Colonic mucosa (tissue), 4 donors: Measurements from ENCODE around the gene DTX3. TPM values are rescaled to one million over a fixed set of nuclear protein-coding genes. Genes with fewer than 3 reads are reported as not detected.
"Not testable (repeated sequence)": the region's sequence is repeated elsewhere in the genome, so short reads cannot be mapped to it uniquely, and the experiment has no call there.

Source experiments
- DNase-seq: peaks from one replicate; pipeline ENCODE4 v3.0.0-alpha.2; 2020
- H3K27ac ChIP-seq: fragments of 200-600 bp; one replicate; pipeline ENCODE4 v1.8.0; 2021
- H3K27me3 ChIP-seq: fragments of 200-600 bp; one replicate; pipeline ENCODE4 v1.8.0; 2021
- H3K36me3 ChIP-seq: fragments of 200-600 bp; one replicate; pipeline ENCODE4 v1.8.0; 2021
- H3K4me1 ChIP-seq: fragments of 200-600 bp; one replicate; pipeline ENCODE4 v1.8.0; 2021; ENCODE audit warnings: mild to moderate bottlenecking
- H3K4me3 ChIP-seq: fragments of 200-600 bp; one replicate; pipeline ENCODE4 v1.8.0; 2021
- H3K9ac ChIP-seq, 2 donors: one replicate each; pipeline ENCODE4 v1.7.0; 2013; ENCODE audit warnings: control low read depth in 2 of 2, low read depth in 2 of 2, low read length in 2 of 2
- H3K9me3 ChIP-seq: fragments of 200-600 bp; one replicate; pipeline ENCODE4 v1.8.0; 2021
- intact Hi-C: fragments of 100-400 bp; cut with DNase I; formaldehyde crosslinking; loops from one replicate; pipeline ENCODE4 v1.14.1; 2022
- total RNA-seq, 2 donors: library from RNA; stranded (reverse); fragmentation: NEBNext Ultra II Directional in 1 of 2; extraction: Animal tissue kit (Norgen Biotek cat#: 25700) in 1 of 2; gene quantifications; one replicate each; pipeline ENCODE4 v1.2.1, GENCODE V29; 2021
- TF ChIP-seq, protein P1 (sequence below): fragments of 200-600 bp; IDR thresholded peaks from one replicate; pipeline ENCODE4 v1.8.0; 2022; ENCODE audit warnings: antibody characterized with exemption, mild to moderate bottlenecking
- donor health status: healthy.
- donor health status: DM: no; HTN: no; CAD: no.
- donor health status: DM: no; HTN: no; CAD: no.

Gene DTX3
- 1 to 10 TPM; 3.4 to 7.4 TPM for total RNA-seq

DNA sequence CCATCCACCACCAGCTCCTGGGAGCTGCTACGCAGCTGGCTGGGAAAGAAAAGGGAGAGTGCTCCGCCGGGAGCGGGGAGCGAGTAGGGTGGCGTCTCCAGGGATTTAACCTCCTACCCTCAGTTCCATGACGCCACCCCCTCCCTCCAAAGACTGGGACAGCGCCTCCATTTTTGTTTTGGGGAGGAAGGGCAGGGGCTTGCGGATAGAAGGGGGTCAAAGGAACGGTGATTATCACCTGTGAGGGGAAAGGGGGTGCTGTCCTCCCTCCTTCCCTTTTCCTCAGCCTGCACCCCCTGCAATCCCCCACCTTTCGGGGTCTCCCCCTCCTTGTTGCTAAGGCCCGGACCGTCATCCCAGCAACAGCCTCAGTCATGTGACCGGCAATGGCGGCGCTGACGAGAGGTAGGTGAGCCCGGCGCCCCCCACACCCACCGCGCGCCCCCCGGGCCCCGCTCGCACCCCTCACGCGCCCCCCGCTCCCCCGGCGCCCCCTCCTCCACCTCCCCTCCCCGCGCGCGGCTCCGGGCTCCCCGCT lies at the start of gene DTX3:
TSS of gene DTX3 (plus strand) at position 371 of the 538 bp plus-strand sequence. CDS start 1,694 bp downstream, outside the sequence.
- intact Hi-C loops = no loop called here
- Histone ChIP-seq H3K9me3 (no peaks in the 10 kb centered on the region), H3K4me1 (no peaks in the 10 kb centered on the region), H3K36me3 (no peaks in the 10 kb centered on the region), H3K27me3 (no peaks in the 10 kb centered on the region), H3K4me3 (peak within 1 kb of the TSS; percentile 49), H3K27ac (peak within 1 kb of the TSS; percentile 61), H3K9ac (peak within 1 kb of the TSS; percentile 51 to 73)
- DNase-seq = peak; percentile 31
- TF ChIP-seq, protein P1, sequence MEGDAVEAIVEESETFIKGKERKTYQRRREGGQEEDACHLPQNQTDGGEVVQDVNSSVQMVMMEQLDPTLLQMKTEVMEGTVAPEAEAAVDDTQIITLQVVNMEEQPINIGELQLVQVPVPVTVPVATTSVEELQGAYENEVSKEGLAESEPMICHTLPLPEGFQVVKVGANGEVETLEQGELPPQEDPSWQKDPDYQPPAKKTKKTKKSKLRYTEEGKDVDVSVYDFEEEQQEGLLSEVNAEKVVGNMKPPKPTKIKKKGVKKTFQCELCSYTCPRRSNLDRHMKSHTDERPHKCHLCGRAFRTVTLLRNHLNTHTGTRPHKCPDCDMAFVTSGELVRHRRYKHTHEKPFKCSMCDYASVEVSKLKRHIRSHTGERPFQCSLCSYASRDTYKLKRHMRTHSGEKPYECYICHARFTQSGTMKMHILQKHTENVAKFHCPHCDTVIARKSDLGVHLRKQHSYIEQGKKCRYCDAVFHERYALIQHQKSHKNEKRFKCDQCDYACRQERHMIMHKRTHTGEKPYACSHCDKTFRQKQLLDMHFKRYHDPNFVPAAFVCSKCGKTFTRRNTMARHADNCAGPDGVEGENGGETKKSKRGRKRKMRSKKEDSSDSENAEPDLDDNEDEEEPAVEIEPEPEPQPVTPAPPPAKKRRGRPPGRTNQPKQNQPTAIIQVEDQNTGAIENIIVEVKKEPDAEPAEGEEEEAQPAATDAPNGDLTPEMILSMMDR = no peak

GRCh38 chr12:57554897-57555296 lies 49.7 kb upstream of the DTX3 start:
- DNase-seq = no peak
- intact Hi-C loops = no loop called here
- Histone ChIP-seq H3K36me3 (no peaks in the 10 kb centered on the region), H3K27me3 (peaks cover 2% of the 10 kb centered on the region), H3K9me3 (no peaks in the 10 kb centered on the region), H3K9ac (no peak overlapping the region), H3K4me3 (no peak overlapping the region), H3K27ac (no peak overlapping the region), H3K4me1 (no peaks in the 10 kb centered on the region)
- TF ChIP-seq, protein P1 = no peak

DNA sequence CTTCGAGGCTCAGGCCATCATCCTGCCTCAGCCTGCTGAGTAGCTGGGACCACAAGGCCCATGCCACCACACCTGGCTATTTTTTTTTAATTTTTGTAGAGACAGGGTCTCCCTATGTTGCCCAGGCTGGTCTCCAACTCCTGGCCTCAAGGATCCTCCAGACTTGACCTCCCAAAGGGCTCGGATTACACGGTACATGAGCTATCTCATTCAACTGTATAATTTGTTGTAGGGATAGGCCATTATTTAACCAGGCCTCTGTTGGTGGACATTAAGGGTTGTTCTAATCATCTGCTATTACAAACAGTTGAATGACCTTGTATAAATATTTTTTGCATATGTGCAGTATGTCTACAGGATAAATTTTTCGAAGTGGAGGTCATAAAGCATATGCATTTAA lies 45.8 kb upstream of the DTX3 start:
- H3K4me3 ChIP-seq = no peak overlapping the region
- H3K36me3 ChIP-seq = no peaks in the 10 kb centered on the region
- DNase-seq = no peak
- H3K9me3 ChIP-seq = no peaks in the 10 kb centered on the region
- no peak overlapping the region for H3K9ac ChIP-seq
- TF ChIP-seq, protein P1 = no peak
- no peaks in the 10 kb centered on the region for H3K27me3 ChIP-seq
- no peaks in the 10 kb centered on the region for H3K4me1 ChIP-seq
- intact Hi-C loops = no loop called here
- H3K27ac ChIP-seq = no peak overlapping the region

GRCh38 chr12:57560516-57560915 lies 44.1 kb upstream of the DTX3 start:
- no peak overlapping the region for H3K27ac ChIP-seq
- no peaks in the 10 kb centered on the region for H3K9me3 ChIP-seq
- H3K36me3 ChIP-seq = no peaks in the 10 kb centered on the region
- H3K27me3 ChIP-seq = no peaks in the 10 kb centered on the region
- H3K9ac ChIP-seq = no peak overlapping the region
- TF ChIP-seq, protein P1 = no peak
- no peak overlapping the region for H3K4me3 ChIP-seq
- intact Hi-C loops = no loop called here
- H3K4me1 ChIP-seq = no peaks in the 10 kb centered on the region
- DNase-seq = no peak

DNA sequence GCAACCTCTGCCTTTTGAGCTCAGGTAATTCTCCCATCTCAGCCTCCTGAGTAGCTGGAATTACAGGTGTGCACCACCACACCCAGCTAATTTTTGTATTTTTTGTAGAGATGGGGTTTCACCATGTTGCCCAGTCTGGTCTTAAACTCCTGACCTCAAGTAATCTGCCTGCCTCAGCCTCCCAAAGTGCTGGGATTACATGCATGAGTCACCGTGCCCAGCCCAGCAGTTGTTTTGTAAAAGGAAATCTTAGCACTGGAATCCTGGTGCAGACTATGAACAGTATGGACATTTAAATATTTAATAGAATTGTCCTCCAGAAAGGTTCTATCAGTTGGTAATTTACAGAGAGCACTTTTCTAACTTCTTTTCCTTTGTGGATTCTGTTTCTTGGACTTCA lies 43.5 kb upstream of the DTX3 start:
- intact Hi-C loops, H3K9ac ChIP-seq, H3K36me3 ChIP-seq, DNase-seq, H3K27me3 ChIP-seq, H3K9me3 ChIP-seq, H3K4me3 ChIP-seq, H3K27ac ChIP-seq, H3K4me1 ChIP-seq: not testable (repeated sequence)

DNA sequence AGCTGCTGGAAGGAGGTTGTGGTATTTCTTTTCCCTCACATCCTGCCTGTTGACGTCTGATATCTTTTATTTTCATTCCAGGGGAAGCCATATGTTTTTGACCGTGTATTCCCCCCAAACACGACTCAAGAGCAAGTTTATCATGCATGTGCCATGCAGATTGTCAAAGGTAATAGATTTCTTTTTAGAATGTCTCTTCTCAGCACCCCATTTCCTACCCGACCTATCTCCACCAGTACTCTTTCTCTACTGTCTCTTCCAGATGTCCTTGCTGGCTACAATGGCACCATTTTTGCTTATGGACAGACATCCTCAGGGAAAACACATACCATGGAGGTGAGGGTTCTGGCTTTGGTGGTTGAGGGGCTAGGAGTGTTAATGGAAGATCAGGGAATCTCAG lies 41.3 kb upstream of the DTX3 start:
- TF ChIP-seq, protein P1 = no peak
- H3K4me3 ChIP-seq = no peak overlapping the region
- intact Hi-C loops = no loop called here
- no peaks in the 10 kb centered on the region for H3K27me3 ChIP-seq
- no peak overlapping the region for H3K27ac ChIP-seq
- no peaks in the 10 kb centered on the region for H3K4me1 ChIP-seq
- H3K9ac ChIP-seq = no peak overlapping the region
- H3K36me3 ChIP-seq = no peaks in the 10 kb centered on the region
- DNase-seq = no peak
- H3K9me3 ChIP-seq = no peaks in the 10 kb centered on the region
